ENCODE data around the gene KANTR. TPM values are rescaled to one million over a fixed set of nuclear protein-coding genes. Genes with fewer than 3 reads are reported as not detected.

KANTR gene
- polyA plus RNA-seq, 3 donors = 0.32 to 4.3 (median 0.44) TPM

DNA sequence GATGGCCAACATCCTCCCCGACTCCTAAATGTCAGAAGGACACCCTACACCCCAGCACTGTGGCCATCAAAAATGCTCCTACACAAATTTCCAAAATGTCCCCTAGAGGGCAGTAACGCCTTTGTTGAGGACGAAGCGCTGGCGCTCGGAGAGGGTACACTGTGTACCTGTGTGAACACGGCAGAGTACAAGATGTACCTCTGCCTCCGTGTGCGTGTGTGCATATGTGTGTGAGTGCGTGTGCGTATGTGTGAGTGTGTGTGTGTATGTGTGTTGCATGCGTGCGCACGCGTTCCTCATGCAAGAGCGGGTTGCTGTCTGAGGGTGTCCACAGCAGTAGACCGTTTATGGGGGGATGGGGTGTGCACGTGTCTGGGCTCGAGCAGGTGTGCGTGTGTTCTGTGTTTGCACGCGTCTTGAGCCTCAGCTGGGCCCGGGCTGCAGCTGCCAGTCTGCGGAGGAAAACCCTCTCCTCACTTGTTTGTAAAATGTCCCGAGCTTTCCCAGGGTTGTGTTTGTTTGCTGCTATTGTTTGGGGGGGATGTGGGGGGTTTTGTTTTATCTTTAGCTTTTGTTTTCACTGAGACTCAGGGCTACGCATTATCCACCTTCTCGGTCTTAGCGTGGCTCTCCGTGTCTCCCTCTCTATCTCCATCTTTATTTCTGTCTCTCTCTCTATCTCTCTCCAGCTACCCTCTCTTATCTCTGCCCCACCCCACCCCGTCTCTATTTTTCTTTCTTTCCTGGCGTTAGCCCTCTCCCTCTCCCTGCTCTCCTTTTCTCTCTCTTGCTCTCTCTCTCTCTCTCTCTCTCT is 22.1 kb upstream of the KANTR start:
- peaks cover 10% of the 10 kb centered on the region for H3K4me1 Mint-ChIP-seq
- peak; percentile 40 to 62 (median 59) for DNase-seq
- peaks cover 2 to 17% (median 3%) of the 10 kb centered on the region in 3 donors for H3K27me3 Mint-ChIP-seq (ENCODE audit: low read depth in 3 of 3)
- H2AFZ ChIP-seq (ENCODE audit: insufficient read depth, low read depth, low read length, poor library complexity, severe bottlenecking) = peak overlapping the region; percentile 79
- H3K4me3 Mint-ChIP-seq = peak overlapping the region; percentile 74 to 95
- H3K4me1 ChIP-seq (ENCODE audit: control insufficient read depth in 1 of 2, insufficient read depth in 2 of 2, low read length in 2 of 2) = peaks cover 10 to 13% of the 10 kb centered on the region in 2 donors
- H3K4me3 ChIP-seq (replicated peaks in 1 of 3; ENCODE audit: low read depth in 2 of 3, low read length in 3 of 3) = peak overlapping the region; percentile 11 to 68 (median 48)
- H3K9me3 Mint-ChIP-seq = peaks cover 0 to 6% (median 0%) of the 10 kb centered on the region in 7 donors
- no peaks in the 10 kb centered on the region for H3K36me3 Mint-ChIP-seq
- H3K4me2 ChIP-seq (replicated peaks; ENCODE audit: extremely low read depth, low read length, poor library complexity, severe bottlenecking) = peak overlapping the region; percentile 72
- intact Hi-C loops (cut with micrococcal nuclease) = loop anchor here in 1 of 2 donors (2.0 kb wide), 1 partner anchor 21 kb away; no protein-coding TSS in a partner anchor
- H3K9ac ChIP-seq (ENCODE audit: insufficient read depth, low read length, poor library complexity, severe bottlenecking) = no peak overlapping the region
- H3K27ac ChIP-seq (ENCODE audit: low read depth in 1 of 2, low read length in 2 of 2) = no peak overlapping the region
- no peaks in the 10 kb centered on the region for H3K9me3 ChIP-seq (replicated peaks in 1 of 2; ENCODE audit: control insufficient read depth in 1 of 2, insufficient read depth in 1 of 2, low read length in 2 of 2)
- H4K20me1 ChIP-seq (ENCODE audit: insufficient read depth, low read length) = no peaks in the 10 kb centered on the region
- peak overlapping the region in 1 of 7 donors; percentile 47 for H3K27ac Mint-ChIP-seq
- H3K27me3 ChIP-seq (ENCODE audit: control insufficient read depth in 2 of 2, insufficient read depth in 2 of 2, low read length in 2 of 2) = no peaks in the 10 kb centered on the region
- TF ChIP-seq, protein P1, sequence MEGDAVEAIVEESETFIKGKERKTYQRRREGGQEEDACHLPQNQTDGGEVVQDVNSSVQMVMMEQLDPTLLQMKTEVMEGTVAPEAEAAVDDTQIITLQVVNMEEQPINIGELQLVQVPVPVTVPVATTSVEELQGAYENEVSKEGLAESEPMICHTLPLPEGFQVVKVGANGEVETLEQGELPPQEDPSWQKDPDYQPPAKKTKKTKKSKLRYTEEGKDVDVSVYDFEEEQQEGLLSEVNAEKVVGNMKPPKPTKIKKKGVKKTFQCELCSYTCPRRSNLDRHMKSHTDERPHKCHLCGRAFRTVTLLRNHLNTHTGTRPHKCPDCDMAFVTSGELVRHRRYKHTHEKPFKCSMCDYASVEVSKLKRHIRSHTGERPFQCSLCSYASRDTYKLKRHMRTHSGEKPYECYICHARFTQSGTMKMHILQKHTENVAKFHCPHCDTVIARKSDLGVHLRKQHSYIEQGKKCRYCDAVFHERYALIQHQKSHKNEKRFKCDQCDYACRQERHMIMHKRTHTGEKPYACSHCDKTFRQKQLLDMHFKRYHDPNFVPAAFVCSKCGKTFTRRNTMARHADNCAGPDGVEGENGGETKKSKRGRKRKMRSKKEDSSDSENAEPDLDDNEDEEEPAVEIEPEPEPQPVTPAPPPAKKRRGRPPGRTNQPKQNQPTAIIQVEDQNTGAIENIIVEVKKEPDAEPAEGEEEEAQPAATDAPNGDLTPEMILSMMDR (IDR thresholded peaks at IDR 0.05) = peak; percentile 70
- H3K36me3 ChIP-seq (replicated peaks in 1 of 2; ENCODE audit: control insufficient read depth in 1 of 2, insufficient read depth in 2 of 2, low read length in 2 of 2) = no peaks in the 10 kb centered on the region
- WGBS (ENCODE audit: insufficient coverage) = 0% methylated on average over 20 of the region's 31 CpGs
- no peaks in the 10 kb centered on the region for H3K79me2 ChIP-seq (ENCODE audit: insufficient read depth, low read length)

DNA sequence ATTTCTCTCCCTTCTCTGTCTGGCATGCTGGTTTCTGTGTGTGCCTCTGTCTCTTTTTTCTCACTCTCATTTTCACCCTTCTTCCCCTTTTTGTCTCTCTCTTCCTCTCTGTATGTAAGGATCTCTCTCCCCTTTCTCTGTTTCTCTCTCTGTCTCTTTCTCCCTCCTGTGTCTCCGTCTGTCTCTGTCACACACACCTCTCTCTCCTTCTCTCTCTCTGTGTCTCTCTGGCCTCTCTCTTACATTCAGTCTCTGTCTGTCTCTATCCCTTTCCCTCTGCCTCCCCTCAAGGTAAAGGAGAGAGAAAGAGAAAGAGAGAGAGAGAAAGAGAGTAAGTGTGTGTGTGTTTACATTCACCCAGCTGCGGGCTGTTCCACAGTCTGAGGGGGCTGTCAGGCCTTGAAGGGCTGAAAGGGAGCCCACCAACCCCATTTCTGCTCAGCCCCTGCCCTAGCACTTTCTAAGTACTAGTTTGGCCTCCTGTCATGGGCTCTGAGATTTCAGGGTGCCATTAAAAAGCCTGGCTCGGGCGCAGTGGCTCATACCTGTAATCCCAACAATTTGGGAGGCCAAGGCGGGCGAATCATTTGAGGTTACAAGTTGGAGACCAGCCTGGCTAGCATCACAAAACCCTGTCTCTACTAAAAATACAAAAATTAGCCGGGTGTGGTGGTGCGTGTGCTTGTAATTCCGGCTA is 21.4 kb upstream of the KANTR start:
- H3K4me1 ChIP-seq (ENCODE audit: control insufficient read depth in 1 of 2, insufficient read depth in 2 of 2, low read length in 2 of 2) = peaks cover 10 to 13% of the 10 kb centered on the region in 2 donors
- H2AFZ ChIP-seq (ENCODE audit: insufficient read depth, low read depth, low read length, poor library complexity, severe bottlenecking) = peak overlapping the region; percentile 79
- peaks cover 10% of the 10 kb centered on the region for H3K4me1 Mint-ChIP-seq
- no peaks in the 10 kb centered on the region for H3K36me3 ChIP-seq (replicated peaks in 1 of 2; ENCODE audit: control insufficient read depth in 1 of 2, insufficient read depth in 2 of 2, low read length in 2 of 2)
- DNase-seq = no peak
- H3K4me2 ChIP-seq (replicated peaks; ENCODE audit: extremely low read depth, low read length, poor library complexity, severe bottlenecking) = peak overlapping the region; percentile 72
- H3K27me3 ChIP-seq (ENCODE audit: control insufficient read depth in 2 of 2, insufficient read depth in 2 of 2, low read length in 2 of 2) = no peaks in the 10 kb centered on the region
- no peaks in the 10 kb centered on the region for H3K36me3 Mint-ChIP-seq
- peak overlapping the region in 5 of 7 donors; percentile 13 to 61 (median 48) for H3K27ac Mint-ChIP-seq
- no peak overlapping the region for H3K9ac ChIP-seq (ENCODE audit: insufficient read depth, low read length, poor library complexity, severe bottlenecking)
- no peak overlapping the region for H3K27ac ChIP-seq (ENCODE audit: low read depth in 1 of 2, low read length in 2 of 2)
- peaks cover 2 to 13% (median 3%) of the 10 kb centered on the region in 3 donors for H3K27me3 Mint-ChIP-seq (ENCODE audit: low read depth in 3 of 3)
- no peaks in the 10 kb centered on the region for H3K79me2 ChIP-seq (ENCODE audit: insufficient read depth, low read length)
- TF ChIP-seq, protein P1 (IDR thresholded peaks at IDR 0.05) = no peak
- peaks cover 0 to 6% (median 0%) of the 10 kb centered on the region in 7 donors for H3K9me3 Mint-ChIP-seq
- intact Hi-C loops (cut with micrococcal nuclease) = loop anchor here in 1 of 2 donors (2.0 kb wide), 1 partner anchor 20 kb away; no protein-coding TSS in a partner anchor
- no peaks in the 10 kb centered on the region for H4K20me1 ChIP-seq (ENCODE audit: insufficient read depth, low read length)
- no peaks in the 10 kb centered on the region for H3K9me3 ChIP-seq (replicated peaks in 1 of 2; ENCODE audit: control insufficient read depth in 1 of 2, insufficient read depth in 1 of 2, low read length in 2 of 2)
- WGBS (ENCODE audit: insufficient coverage) = no CpG with 5 or more reads among the region's 9 CpGs
- H3K4me3 Mint-ChIP-seq = peak overlapping the region; percentile 74 to 95
- peak overlapping the region in 2 of 3 experiments; percentile 48 to 68 for H3K4me3 ChIP-seq (replicated peaks in 1 of 3; ENCODE audit: low read depth in 2 of 3, low read length in 3 of 3)
